GM23338 (cell line): ENCODE measurements around the gene VWA3B. TPM values are rescaled to one million over a fixed set of nuclear protein-coding genes. Genes with fewer than 3 reads are reported as not detected.

ENCODE experiments used
- ATAC-seq: fragments of 200-7000 bp; cut with Tn5 transposase; 3 replicates; pipeline ENCODE4 v1.9.1; 2020
- DNase-seq: peaks from one replicate; pipeline ENCODE4 v3.0.0-alpha.2; 2015; ENCODE audit warnings: low spot score
- H2AFZ ChIP-seq: fragments of 200-600 bp; sonication (generic); 2 replicates; pipeline ENCODE4 v1.8.0; 2016; ENCODE audit warnings: antibody characterized with exemption, mild to moderate bottlenecking, moderate library complexity
- H3F3A ChIP-seq: fragments of 200-600 bp; sonication (generic); replicated peaks from 2 replicates; pipeline ENCODE4 v1.8.0; 2017; ENCODE audit warnings: antibody characterized with exemption, mixed run types, low read depth
- H3K27ac ChIP-seq: fragments of 200-600 bp; sonication (generic); 2 replicates; pipeline ENCODE4 v1.6.1; 2016; ENCODE audit warnings: low read depth
- H3K27me3 ChIP-seq: fragments of 200-600 bp; sonication (generic); 2 replicates; pipeline ENCODE4 v1.8.0; 2016; ENCODE audit warnings: mild to moderate bottlenecking, mixed run types, moderate library complexity; ENCODE audit not compliant: insufficient read depth
- H3K36me3 ChIP-seq: fragments of 200-600 bp; sonication (generic); 2 replicates; pipeline ENCODE4 v1.8.0; 2016; ENCODE audit warnings: mild to moderate bottlenecking; ENCODE audit not compliant: insufficient read depth
- H3K4me1 ChIP-seq: fragments of 200-600 bp; sonication (generic); 2 replicates; pipeline ENCODE4 v1.8.0; 2016; ENCODE audit warnings: mild to moderate bottlenecking, moderate library complexity; ENCODE audit not compliant: insufficient read depth
- H3K4me2 ChIP-seq: fragments of 200-600 bp; sonication (generic); 2 replicates; pipeline ENCODE4 v1.7.1; 2017; ENCODE audit warnings: mixed run types
- H3K4me3 ChIP-seq: fragments of 200-600 bp; sonication (generic); 2 replicates; pipeline ENCODE4 v1.6.1; 2016; ENCODE audit warnings: mixed run types
- H3K79me2 ChIP-seq: fragments of 200-600 bp; sonication (generic); replicated peaks from 2 replicates; pipeline ENCODE4 v1.8.0; 2017; ENCODE audit warnings: mild to moderate bottlenecking; ENCODE audit not compliant: insufficient read depth
- H3K9me2 ChIP-seq: fragments of 200-600 bp; sonication (generic); 2 replicates; pipeline ENCODE4 v1.8.0; 2017; ENCODE audit not compliant: insufficient read depth
- H4K20me1 ChIP-seq: fragments of 200-600 bp; sonication (generic); replicated peaks from 2 replicates; pipeline ENCODE4 v1.8.0; 2017; ENCODE audit warnings: mild to moderate bottlenecking; ENCODE audit not compliant: insufficient read depth
- H3K27ac Mint-ChIP-seq: 2 replicates; pipeline ENCODE4 v1.8.0; 2020; ENCODE audit warnings: inconsistent platforms, mild to moderate bottlenecking, moderate library complexity, mixed read lengths
- H3K27me3 Mint-ChIP-seq: 3 replicates; pipeline ENCODE4 v1.8.0; 2022; ENCODE audit warnings: low read depth, mild to moderate bottlenecking, moderate library complexity, mixed read lengths, inconsistent platforms; ENCODE audit not compliant: insufficient read depth, poor library complexity
- H3K36me3 Mint-ChIP-seq: 3 replicates; pipeline ENCODE4 v1.8.0; 2021; ENCODE audit warnings: low read depth, mild to moderate bottlenecking, inconsistent platforms, moderate library complexity, mixed read lengths
- H3K4me1 Mint-ChIP-seq: 3 replicates; pipeline ENCODE4 v1.8.0; 2020; ENCODE audit warnings: mild to moderate bottlenecking, inconsistent platforms, mixed read lengths
- H3K4me3 Mint-ChIP-seq: 3 replicates; pipeline ENCODE4 v1.8.0; 2021; ENCODE audit warnings: moderate library complexity, mild to moderate bottlenecking, inconsistent platforms, mixed read lengths
- H3K9me3 Mint-ChIP-seq: 3 replicates; pipeline ENCODE4 v1.8.0; 2020; ENCODE audit warnings: moderate library complexity, mild to moderate bottlenecking, inconsistent platforms, mixed read lengths
- CTCF ChIP-seq, 2 experiments: fragments of 200-600 bp in 1 of 2; sonication (generic) in 1 of 2; conservative IDR thresholded peaks; 2 replicates each; pipeline versions ENCODE4 v1.5.1 to v1.6.1; 2016 to 2017; ENCODE audit warnings: antibody characterized with exemption in 2 of 2, low read depth in 2 of 2, mild to moderate bottlenecking in 2 of 2, moderate library complexity in 1 of 2
- EZH2phosphoT487 ChIP-seq: fragments of 200-600 bp; sonication (generic); IDR thresholded peaks from one replicate; pipeline ENCODE4 v1.8.1; 2018; ENCODE audit warnings: antibody characterized with exemption; ENCODE audit not compliant: unreplicated experiment
- NANOG ChIP-seq: IDR thresholded peaks from 2 replicates; pipeline ENCODE4 v1.6.1; 2016; ENCODE audit warnings: antibody characterized with exemption, borderline replicate concordance
- REST ChIP-seq: IDR thresholded peaks from one replicate; pipeline ENCODE4 v1.6.1; 2018; ENCODE audit warnings: antibody characterized with exemption; ENCODE audit not compliant: unreplicated experiment
- STAT1 ChIP-seq: IDR thresholded peaks from one replicate; pipeline ENCODE4 v1.6.1; 2016; ENCODE audit warnings: antibody characterized with exemption; ENCODE audit not compliant: unreplicated experiment
- ZNF331 ChIP-seq: fragments of 250-450 bp; sonication (Bioruptor Pico); IDR thresholded peaks from 2 replicates; pipeline ENCODE4 v1.5.0; 2020; ENCODE audit warnings: low read depth, mild to moderate bottlenecking, moderate library complexity
- polyA plus RNA-seq: library from polyadenylated mRNA; unstranded; fragments of >200 nt; fragmentation: Nextera tagmentation; extraction: Ambion mirVana; gene quantifications from 2 replicates; pipeline ENCODE4 v1.2.1, GENCODE V29; 2016
- total RNA-seq: library from RNA; depleted of rRNA; stranded (reverse); fragments of >200 nt; shearing (Covaris generic); gene quantifications from 2 replicates; pipeline ENCODE4 v1.2.3, GENCODE V29; 2014

VWA3B gene
- total and polyA plus RNA-seq, 2 experiments from 2014 or later: not detected

- Histone ChIP-seq H2AFZ (no peak overlapping the region), H4K20me1 (no peaks in the 10 kb centered on the region), H3K36me3 (no peaks in the 10 kb centered on the region), H3K4me3 (no peak overlapping the region), H3K4me2 (no peak overlapping the region), H3K9me2 (no peaks in the 10 kb centered on the region), H3K4me1 (no peaks in the 10 kb centered on the region), H3K27me3 (no peaks in the 10 kb centered on the region), H3K27ac (no peak overlapping the region), H3F3A (no peaks in the 10 kb centered on the region), H3K79me2 (no peaks in the 10 kb centered on the region)
- ATAC-seq (no peak), DNase-seq (no peak)
- no peaks in the 10 kb centered on the region for H3K36me3 Mint-ChIP-seq
- TF ChIP-seq REST (no peak), STAT1 (no peak), NANOG (no peak), CTCF (conservative IDR thresholded peaks at IDR 0.05; ENCODE audit: low read depth in 2 of 2) (no peak)
- no peak overlapping the region for H3K4me3 Mint-ChIP-seq
- H3K27ac Mint-ChIP-seq: no peak overlapping the region
- H3K9me3 Mint-ChIP-seq: no peaks in the 10 kb centered on the region; the same call in 2 of the 3 replicates
- H3K4me1 Mint-ChIP-seq: no peaks in the 10 kb centered on the region
- no peaks in the 10 kb centered on the region for H3K27me3 Mint-ChIP-seq
Observed at GRCh38 chr2:98148595-98149332, 61.8 kb downstream of the VWA3B start.

GRCh38 chr2:98149333-98149697 lies 62.3 kb downstream of the VWA3B start:
- H3K4me2 ChIP-seq: no peak overlapping the region
- no peaks in the 10 kb centered on the region for H3K79me2 ChIP-seq
- Mint-ChIP-seq H3K27me3 (no peaks in the 10 kb centered on the region), H3K9me3 (no peaks in the 10 kb centered on the region; the same call in 2 of the 3 replicates), H3K4me3 (no peak overlapping the region), H3K36me3 (no peaks in the 10 kb centered on the region), H3K4me1 (no peaks in the 10 kb centered on the region), H3K27ac (no peak overlapping the region)
- H3K4me1 ChIP-seq: no peaks in the 10 kb centered on the region
- ATAC-seq: peak; percentile 74
- peak; percentile 56 for DNase-seq
- no peak overlapping the region for H3K4me3 ChIP-seq
- H3F3A ChIP-seq: no peaks in the 10 kb centered on the region
- no peaks in the 10 kb centered on the region for H3K27me3 ChIP-seq
- no peaks in the 10 kb centered on the region for H4K20me1 ChIP-seq
- no peaks in the 10 kb centered on the region for H3K9me2 ChIP-seq
- no peak overlapping the region for H2AFZ ChIP-seq
- H3K36me3 ChIP-seq: no peaks in the 10 kb centered on the region
- no peak overlapping the region for H3K27ac ChIP-seq
- TF ChIP-seq ZNF331 (CRISPR knock-in tag) (no peak), EZH2phosphoT487 (no peak), CTCF (conservative IDR thresholded peaks at IDR 0.05; ENCODE audit: low read depth in 2 of 2) (no peak), STAT1 (no peak)
